Upper lobe of left lung (tissue), 6 donors: ENCODE measurements around the gene PARD3B. TPM values are rescaled to one million over a fixed set of nuclear protein-coding genes. Genes with fewer than 3 reads are reported as not detected.

Experiments
- ATAC-seq, 2 donors: fragments of 200-7000 bp; cut with Tn5 transposase; one replicate each; pipeline ENCODE4 v1.9.1; 2022; ENCODE audit warnings: mild to moderate bottlenecking in 2 of 2, moderate library complexity in 2 of 2; ENCODE audit not compliant: low FRiP score in 2 of 2
- DNase-seq, 2 donors: peaks; one replicate each; pipeline ENCODE4 v3.0.0-alpha.2; 2019 to 2020
- H3K27ac ChIP-seq, 4 donors: fragments of 200-600 bp; sonication (generic); one replicate each; pipeline ENCODE4 v1.5.1; 2016 to 2019
- H3K27me3 ChIP-seq, 4 donors: fragments of 200-600 bp; sonication (generic); one replicate each; pipeline ENCODE4 v1.5.1; 2017 to 2019
- H3K36me3 ChIP-seq, 4 donors: fragments of 200-600 bp; sonication (generic); one replicate each; pipeline ENCODE4 v1.5.1; 2016 to 2019
- H3K4me1 ChIP-seq, 4 donors: fragments of 200-600 bp; sonication (generic); one replicate each; pipeline ENCODE4 v1.5.1; 2018 to 2019
- H3K4me3 ChIP-seq, 4 donors: fragments of 200-600 bp; sonication (generic); one replicate each; pipeline ENCODE4 v1.5.1; 2017 to 2019; ENCODE audit warnings: mild to moderate bottlenecking in 2 of 4, moderate library complexity in 1 of 4
- H3K9me3 ChIP-seq, 4 donors: fragments of 200-600 bp; sonication (generic); one replicate each; pipeline ENCODE4 v1.5.1; 2018 to 2019
- CTCF ChIP-seq, 6 experiments: fragments of 450-650 bp in 4 of 6; fragments of 200-600 bp in 2 of 6; sonication (generic) in 2 of 6; IDR thresholded peaks; one replicate each; pipeline ENCODE4 v1.5.1; 2016 to 2019; ENCODE audit warnings: antibody characterized with exemption in 6 of 6
- EP300 ChIP-seq, 4 donors: sonication (generic); formaldehyde crosslinking; IDR thresholded peaks; one replicate each; pipeline ENCODE4 v1.5.1; 2017; ENCODE audit warnings: antibody characterized with exemption in 4 of 4, control low read depth in 2 of 4
- POLR2A ChIP-seq, 4 donors: fragments of 450-650 bp; IDR thresholded peaks; one replicate each; pipeline ENCODE4 v1.5.1; 2016 to 2017; ENCODE audit warnings: antibody characterized with exemption in 4 of 4, mild to moderate bottlenecking in 2 of 4
- POLR2AphosphoS5 ChIP-seq, 2 donors: sonication (generic); formaldehyde crosslinking; IDR thresholded peaks; one replicate each; pipeline ENCODE4 v1.5.1; 2017; ENCODE audit warnings: antibody characterized with exemption in 2 of 2
- WGBS, 2 donors: methylation state at CpG; one replicate each; pipeline ENCODE4 v1.1.5; 2017 to 2018; 5-methylcytosine and 5-hydroxymethylcytosine counted together
- total RNA-seq, 6 donors: library from RNA; depleted of rRNA in 4 of 6; stranded (reverse); fragments of >200 nt in 4 of 6; gene quantifications; one replicate each; pipeline versions ENCODE4 v1.1.0 to v1.2.1, GENCODE V29; 2016 to 2021
- donor health status: DM: no; HTN: no; CAD: no; lungs with moderate emphysema.
- donor health status: DM: no; HTN: yes; CAD: no; lungs with severe emphysema.

PARD3B gene
- total RNA-seq, 6 donors from 2014 or later: 17.8 to 44.9 (median 24.2) TPM

- WGBS, 2 donors: 92 to 98% methylated on average over 2 of the region's 2 CpGs
- Histone ChIP-seq H3K36me3 (no peaks in the 10 kb centered on the region), H3K27me3 (no peaks in the 10 kb centered on the region), H3K9me3 (no peaks in the 10 kb centered on the region), H3K4me3 (no peak overlapping the region), H3K27ac (no peak overlapping the region), H3K4me1 (peaks cover 5 to 17% (median 13%) of the 10 kb centered on the region in 4 donors)
- TF ChIP-seq POLR2A (IDR thresholded peaks at IDR 0.05) (no peak), POLR2AphosphoS5 (IDR thresholded peaks at IDR 0.05) (no peak)
- no peak for ATAC-seq
- DNase-seq: no peak
Measured at GRCh38 chr2:204667990-204668389, 122.7 kb downstream of the PARD3B start.

GRCh38 chr2:204669382-204669781 lies 124.1 kb downstream of the PARD3B start:
- H3K27ac ChIP-seq: no peak overlapping the region
- no peaks in the 10 kb centered on the region for H3K36me3 ChIP-seq
- no peaks in the 10 kb centered on the region for H3K9me3 ChIP-seq
- no peak overlapping the region for H3K4me3 ChIP-seq
- 36 to 50% methylated on average over 3 of the region's 3 CpGs for WGBS, 2 donors
- H3K4me1 ChIP-seq: peaks cover 5 to 14% (median 11%) of the 10 kb centered on the region in 4 donors
- no peak for ATAC-seq
- no peak for DNase-seq
- H3K27me3 ChIP-seq: no peaks in the 10 kb centered on the region
- no peak for TF ChIP-seq POLR2A (IDR thresholded peaks at IDR 0.05)
- TF ChIP-seq EP300 (IDR thresholded peaks at IDR 0.05): no peak
- TF ChIP-seq CTCF (IDR thresholded peaks at IDR 0.05): no peak
- no peak for TF ChIP-seq POLR2AphosphoS5 (IDR thresholded peaks at IDR 0.05)

GRCh38 chr2:204670124-204670523 lies 124.8 kb downstream of the PARD3B start:
- no peaks in the 10 kb centered on the region for H3K36me3 ChIP-seq
- H3K27me3 ChIP-seq: no peaks in the 10 kb centered on the region
- peaks cover under 1 to 12% (median 7%) of the 10 kb centered on the region in 4 donors for H3K4me1 ChIP-seq
- ATAC-seq (no peak), DNase-seq (no peak)
- TF ChIP-seq CTCF (IDR thresholded peaks at IDR 0.05): no peak
- no peak for TF ChIP-seq POLR2A (IDR thresholded peaks at IDR 0.05)
- TF ChIP-seq EP300 (IDR thresholded peaks at IDR 0.05): no peak
- TF ChIP-seq POLR2AphosphoS5 (IDR thresholded peaks at IDR 0.05): no peak
- 52 to 57% methylated on average over 2 of the region's 2 CpGs for WGBS, 2 donors
- no peaks in the 10 kb centered on the region for H3K9me3 ChIP-seq
- H3K4me3 ChIP-seq: no peak overlapping the region
- peak overlapping the region in 1 of 4 donors; percentile 32 for H3K27ac ChIP-seq

GRCh38 chr2:204670756-204671155 lies 125.5 kb downstream of the PARD3B start:
- TF ChIP-seq CTCF (IDR thresholded peaks at IDR 0.05) (no peak), POLR2A (IDR thresholded peaks at IDR 0.05) (no peak), EP300 (IDR thresholded peaks at IDR 0.05) (no peak), POLR2AphosphoS5 (IDR thresholded peaks at IDR 0.05) (no peak)
- Histone ChIP-seq H3K4me1 (peaks cover 0 to 12% (median 5%) of the 10 kb centered on the region in 4 donors), H3K4me3 (no peak overlapping the region), H3K9me3 (no peaks in the 10 kb centered on the region), H3K36me3 (no peaks in the 10 kb centered on the region), H3K27me3 (no peaks in the 10 kb centered on the region), H3K27ac (peak overlapping the region in 1 of 4 donors; percentile 19)
- ATAC-seq: no peak
- no peak for DNase-seq
- WGBS, 2 donors: 90 to 92% methylated on average over 4 of the region's 4 CpGs

GRCh38 chr2:204672772-204673171 lies 127.5 kb downstream of the PARD3B start:
- no peaks in the 10 kb centered on the region for H3K36me3 ChIP-seq
- H3K9me3 ChIP-seq: no peaks in the 10 kb centered on the region
- no peak overlapping the region for H3K27ac ChIP-seq
- H3K27me3 ChIP-seq: no peaks in the 10 kb centered on the region
- no peak overlapping the region for H3K4me3 ChIP-seq
- WGBS, 2 donors: 72 to 79% methylated on average over 4 of the region's 4 CpGs
- ATAC-seq (no peak), DNase-seq (no peak)
- peaks cover 0 to 12% (median 5%) of the 10 kb centered on the region in 4 donors for H3K4me1 ChIP-seq
- TF ChIP-seq CTCF (IDR thresholded peaks at IDR 0.05) (no peak), EP300 (IDR thresholded peaks at IDR 0.05) (no peak), POLR2A (IDR thresholded peaks at IDR 0.05) (no peak), POLR2AphosphoS5 (IDR thresholded peaks at IDR 0.05) (no peak)
